Omental fat pad (tissue), 4 donors: Measurements from ENCODE around the gene WFDC1. TPM values are rescaled to one million over a fixed set of nuclear protein-coding genes. Genes with fewer than 3 reads are reported as not detected.

ENCODE experiments used
- ATAC-seq: fragments of 150-250 bp; one replicate; pipeline ENCODE4 v1.9.1; 2016; ENCODE audit warnings: mild to moderate bottlenecking, moderate library complexity; ENCODE audit not compliant: low FRiP score
- DNase-seq: peaks from one replicate; pipeline ENCODE4 v3.0.0-alpha.2; 2019; ENCODE audit warnings: low spot score
- CTCF ChIP-seq, 3 donors: fragments of 450-650 bp; IDR thresholded peaks; one replicate each; pipeline ENCODE4 v1.5.1; 2016 to 2017; ENCODE audit warnings: antibody characterized with exemption in 3 of 3, mild to moderate bottlenecking in 3 of 3, moderate library complexity in 2 of 3
- total RNA-seq, 4 donors: library from RNA; depleted of rRNA; stranded (reverse); fragments of >200 nt; gene quantifications; one replicate each; pipeline ENCODE4 v1.1.0, GENCODE V29; 2016

The WFDC1 gene
- total RNA-seq, 4 donors from 2014 or later: 0.36 to 4.7 (median 2.5) TPM

DNA sequence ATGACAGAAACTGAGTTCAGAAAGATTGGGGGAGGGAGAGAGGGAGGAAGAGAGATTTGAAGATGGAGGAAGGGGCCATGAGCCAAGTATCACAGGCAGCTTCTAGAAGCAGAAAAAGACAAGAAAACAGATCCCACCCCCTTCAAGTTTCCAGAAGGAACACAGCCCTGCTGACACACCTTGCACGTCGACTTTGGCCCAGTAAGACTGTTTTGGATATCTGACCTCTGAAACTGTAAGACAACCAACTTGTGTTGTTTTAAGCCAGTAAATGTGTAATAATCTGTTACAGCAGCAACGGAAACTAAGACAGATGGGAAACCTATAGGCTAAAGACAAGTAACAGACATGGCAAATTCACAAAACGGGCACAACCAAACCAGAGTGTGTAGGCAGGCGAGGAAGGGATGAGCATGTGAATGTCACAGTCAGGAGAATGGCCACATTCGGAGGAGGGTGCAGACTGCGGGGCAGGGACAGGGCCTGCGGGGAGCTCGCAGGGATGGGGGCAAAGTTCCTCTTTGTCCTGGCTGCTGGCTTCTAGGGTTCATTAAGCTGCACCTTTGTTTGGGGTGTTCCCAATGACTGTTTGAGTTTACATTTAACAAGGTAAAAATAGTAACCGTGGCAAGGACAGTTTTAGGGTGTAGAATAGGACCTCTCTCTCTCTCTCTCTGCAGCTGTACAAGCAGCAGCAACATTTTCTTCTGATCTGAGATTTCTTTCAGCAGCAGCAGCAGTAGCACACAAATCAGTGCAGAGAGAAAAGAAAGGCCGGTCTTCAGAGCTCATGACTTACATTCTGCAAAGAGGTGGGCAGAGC is 55.4 kb downstream of the WFDC1 start:
- no peak for DNase-seq
- TF ChIP-seq CTCF (IDR thresholded peaks at IDR 0.05): no peak
- ATAC-seq: no peak

DNA sequence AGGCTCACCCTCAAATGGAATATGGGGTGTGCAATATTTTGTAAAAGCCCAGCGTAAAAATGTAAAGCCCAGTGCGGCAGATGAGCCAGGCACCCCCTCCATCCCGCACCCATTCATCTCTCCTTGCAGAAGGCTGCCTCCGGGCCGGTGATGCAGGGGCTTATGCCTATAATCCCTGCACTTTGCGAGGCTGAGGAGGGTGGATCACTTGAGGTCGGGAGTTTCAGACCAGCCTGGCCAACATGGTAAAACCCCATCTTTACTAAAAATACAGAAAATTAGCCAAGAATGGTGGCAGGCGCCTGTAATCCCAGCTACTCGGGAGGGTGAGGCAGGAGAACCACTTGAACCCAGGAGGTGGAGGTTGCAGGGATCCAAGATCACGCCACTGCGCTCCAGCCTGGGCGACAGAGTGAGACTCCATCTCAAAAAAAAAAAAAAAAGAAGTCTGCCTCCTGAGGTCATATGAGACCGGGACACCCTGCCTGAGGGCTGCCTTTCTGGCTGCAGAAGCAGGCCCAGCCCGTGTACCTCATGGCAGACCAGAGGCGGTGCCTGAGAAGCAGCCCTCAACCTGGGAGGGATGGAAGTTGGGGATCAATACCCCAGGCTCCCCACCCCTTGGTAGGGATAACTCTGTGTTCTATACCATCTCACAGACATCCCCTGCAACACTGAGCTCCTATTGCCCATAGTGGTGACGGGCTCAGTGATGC is 56.2 kb downstream of the WFDC1 start:
- no peak for DNase-seq
- no peak for ATAC-seq
- no peak for TF ChIP-seq CTCF (IDR thresholded peaks at IDR 0.05)

- DNase-seq (no peak), ATAC-seq (no peak)
- TF ChIP-seq CTCF (IDR thresholded peaks at IDR 0.05): no peak
Measured at GRCh38 chr16:84351630-84352029, 57.0 kb downstream of the WFDC1 start.

DNA sequence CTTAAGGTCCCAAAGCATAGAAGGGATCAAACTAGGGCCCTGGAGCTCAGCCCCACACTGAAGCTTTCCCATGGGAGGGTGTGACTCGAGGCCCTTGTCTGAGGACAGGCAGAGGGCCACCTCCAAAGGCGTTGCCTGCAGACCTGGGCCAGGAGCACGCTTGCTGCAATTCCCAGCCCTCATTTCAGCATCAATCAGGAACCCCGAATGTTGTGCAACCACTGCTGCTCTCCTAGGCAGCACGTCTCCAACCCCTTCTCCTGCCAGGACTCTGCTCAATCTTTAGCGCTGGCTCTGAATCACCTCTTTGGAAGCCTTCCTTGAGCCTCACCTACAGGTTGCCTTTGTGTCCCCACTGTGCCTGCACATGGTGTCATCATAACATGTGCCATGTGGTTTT is 59.6 kb downstream of the WFDC1 start:
- no peak for DNase-seq
- no peak for TF ChIP-seq CTCF (IDR thresholded peaks at IDR 0.05)
- ATAC-seq: no peak

GRCh38 chr16:84355149-84355548 is 60.5 kb downstream of the WFDC1 start:
- no peak for TF ChIP-seq CTCF (IDR thresholded peaks at IDR 0.05)
- no peak for ATAC-seq

DNA sequence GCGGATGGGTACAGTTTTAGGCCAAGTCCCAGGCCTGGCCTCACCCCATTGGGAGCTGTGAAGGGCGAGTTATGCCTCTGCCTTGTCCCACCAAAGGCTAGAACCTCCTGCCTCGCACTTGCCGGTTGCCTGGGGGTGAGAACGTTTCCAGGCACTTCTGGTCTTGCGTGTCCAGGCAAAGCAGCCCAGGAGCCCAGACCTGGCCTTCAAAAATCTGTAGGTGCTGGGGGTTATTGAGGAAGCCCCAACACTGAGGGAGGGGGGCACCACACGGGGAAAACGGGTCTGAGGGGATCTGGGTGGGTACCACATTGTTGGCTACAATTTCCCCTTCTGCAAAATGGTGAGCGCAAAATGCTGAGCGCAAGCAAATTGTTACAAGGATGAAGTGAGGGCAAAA is 61.5 kb downstream of the WFDC1 start:
- DNase-seq (no peak), ATAC-seq (no peak)
- TF ChIP-seq CTCF (IDR thresholded peaks at IDR 0.05): no peak

More at GRCh38 chr16:84355149-84355548, 60.5 kb downstream of the WFDC1 start:
- no peak for DNase-seq
